MCF 10A (cell line): ENCODE results near the gene UTP18. TPM values are rescaled to one million over a fixed set of nuclear protein-coding genes. Genes with fewer than 3 reads are reported as not detected.

ENCODE experiments used
- BruUV-seq: library from RNA; stranded (reverse); fragments of 400-500 nt; replicated peaks from 2 replicates; lab custom pipeline; 2021; lab: Mats Ljungman, UMichigan
- CTCF ChIA-PET: fragments of 300-600 bp; sonication (Branson Sonifier 250); formaldehyde crosslinking; extraction: SDS; loops from one replicate; lab custom pipeline; 2021; ENCODE audit warnings: antibody characterized with exemption, inconsistent platforms; lab: Yijun Ruan, JAX
- POLR2A ChIA-PET: fragments of 300-600, 350-650 bp; sonication (Branson Sonifier 250); formaldehyde crosslinking; extraction: SDS; loops from one replicate; lab custom pipeline; 2020; ENCODE audit warnings: antibody characterized with exemption, inconsistent platforms; lab: Yijun Ruan, JAX
- DNase-seq: peaks from one replicate; pipeline ENCODE4 v3.0.0-alpha.2; 2018; ENCODE audit not compliant: unreplicated experiment
- H3K27ac Mint-ChIP-seq: one replicate; pipeline ENCODE4 v1.8.0; 2022; ENCODE audit warnings: mild to moderate bottlenecking, low read depth, mixed read lengths; ENCODE audit not compliant: unreplicated experiment
- H3K27me3 Mint-ChIP-seq: one replicate; pipeline ENCODE4 v1.8.0; 2022; ENCODE audit warnings: mixed read lengths; ENCODE audit not compliant: insufficient read depth, unreplicated experiment
- H3K36me3 Mint-ChIP-seq: one replicate; pipeline ENCODE4 v1.8.0; 2022; ENCODE audit warnings: mild to moderate bottlenecking, moderate library complexity, mixed read lengths; ENCODE audit not compliant: insufficient read depth, unreplicated experiment
- H3K4me1 Mint-ChIP-seq: one replicate; pipeline ENCODE4 v1.8.0; 2022; ENCODE audit warnings: mixed read lengths; ENCODE audit not compliant: insufficient read depth, unreplicated experiment
- H3K4me3 Mint-ChIP-seq: one replicate; pipeline ENCODE4 v1.8.0; 2022; ENCODE audit warnings: mild to moderate bottlenecking, moderate library complexity, mixed read lengths; ENCODE audit not compliant: unreplicated experiment
- H3K9me3 Mint-ChIP-seq: one replicate; pipeline ENCODE4 v1.8.0; 2022; ENCODE audit warnings: mixed read lengths; ENCODE audit not compliant: unreplicated experiment
- intact Hi-C: fragments of 100-400 bp; cut with micrococcal nuclease; formaldehyde crosslinking; loops from 2 replicates; pipeline ENCODE4 v1.14.1; 2022
- total RNA-seq: library from RNA; stranded (reverse); gene quantifications from 2 replicates; pipeline ENCODE4 v1.2.3, GENCODE V29; 2022
- TF ChIP-seq, protein P1 (sequence below): fragments of 200-600 bp; IDR thresholded peaks from one replicate; pipeline ENCODE4 v1.8.0; 2022; ENCODE audit warnings: antibody characterized with exemption, mild to moderate bottlenecking; ENCODE audit not compliant: unreplicated experiment

Gene UTP18
- total RNA-seq, 1 experiment from 2014 or later = 27.8 TPM

- Mint-ChIP-seq H3K4me1 (no peaks in the 10 kb centered on the region), H3K27ac (no peak overlapping the region), H3K9me3 (no peaks in the 10 kb centered on the region), H3K27me3 (no peaks in the 10 kb centered on the region), H3K36me3 (peaks cover 99% of the 10 kb centered on the region), H3K4me3 (no peak overlapping the region)
- TF ChIP-seq, protein P1, sequence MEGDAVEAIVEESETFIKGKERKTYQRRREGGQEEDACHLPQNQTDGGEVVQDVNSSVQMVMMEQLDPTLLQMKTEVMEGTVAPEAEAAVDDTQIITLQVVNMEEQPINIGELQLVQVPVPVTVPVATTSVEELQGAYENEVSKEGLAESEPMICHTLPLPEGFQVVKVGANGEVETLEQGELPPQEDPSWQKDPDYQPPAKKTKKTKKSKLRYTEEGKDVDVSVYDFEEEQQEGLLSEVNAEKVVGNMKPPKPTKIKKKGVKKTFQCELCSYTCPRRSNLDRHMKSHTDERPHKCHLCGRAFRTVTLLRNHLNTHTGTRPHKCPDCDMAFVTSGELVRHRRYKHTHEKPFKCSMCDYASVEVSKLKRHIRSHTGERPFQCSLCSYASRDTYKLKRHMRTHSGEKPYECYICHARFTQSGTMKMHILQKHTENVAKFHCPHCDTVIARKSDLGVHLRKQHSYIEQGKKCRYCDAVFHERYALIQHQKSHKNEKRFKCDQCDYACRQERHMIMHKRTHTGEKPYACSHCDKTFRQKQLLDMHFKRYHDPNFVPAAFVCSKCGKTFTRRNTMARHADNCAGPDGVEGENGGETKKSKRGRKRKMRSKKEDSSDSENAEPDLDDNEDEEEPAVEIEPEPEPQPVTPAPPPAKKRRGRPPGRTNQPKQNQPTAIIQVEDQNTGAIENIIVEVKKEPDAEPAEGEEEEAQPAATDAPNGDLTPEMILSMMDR = no peak
- BruUV-seq = no TSS peak
- ChIA-PET CTCF (interaction anchor here (0.8 to 1.2 kb wide), 2 partner anchors 11 to 13 kb away, joined by 3 to 4 read pairs; no protein-coding TSS in a partner anchor), POLR2A (interaction anchor here (1.3 kb wide), 1 partner anchor 12 kb away, joined by 3 read pairs; the partner anchor contains the start of gene UTP18)
- intact Hi-C loops = no loop called here
- no peak for DNase-seq
Measured at GRCh38 chr17:51272812-51273211, 12.5 kb downstream of the UTP18 start.

GRCh38 chr17:51275381-51275780, 15.0 kb downstream of the UTP18 start:
- Mint-ChIP-seq H3K27ac (no peak overlapping the region), H3K4me3 (no peak overlapping the region), H3K9me3 (no peaks in the 10 kb centered on the region), H3K27me3 (no peaks in the 10 kb centered on the region), H3K4me1 (no peaks in the 10 kb centered on the region), H3K36me3 (peaks cover 95% of the 10 kb centered on the region)
- TF ChIP-seq, protein P1 = no peak
- no TSS peak for BruUV-seq
- intact Hi-C loops = no loop called here
- no peak for DNase-seq
- POLR2A ChIA-PET = no interaction called here
- CTCF ChIA-PET = no interaction called here

DNA sequence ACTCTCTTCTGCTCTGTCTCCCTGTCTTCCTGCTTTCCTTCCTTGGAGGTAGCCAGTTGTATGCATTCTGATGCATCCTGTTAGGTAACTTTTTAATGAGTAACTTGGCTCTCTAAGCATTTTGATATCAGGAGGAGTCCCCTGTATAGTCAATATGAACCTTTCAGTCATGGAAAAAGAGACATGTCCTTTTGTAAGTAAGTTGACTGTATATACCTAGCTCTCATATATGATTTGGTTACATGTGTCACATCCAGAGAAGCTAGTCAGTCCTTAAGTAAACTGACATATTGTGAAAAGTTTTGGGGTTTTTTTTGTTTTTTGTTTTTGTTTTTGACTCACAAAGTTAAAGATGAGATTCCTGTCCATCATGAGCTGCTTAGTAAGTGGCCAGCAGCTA, 18.8 kb downstream of the UTP18 start:
- POLR2A ChIA-PET = interaction anchor here (0.7 kb wide), 1 partner anchor 12 kb away, joined by 3 read pairs; no protein-coding TSS in a partner anchor
- Mint-ChIP-seq H3K36me3 (peaks cover 91% of the 10 kb centered on the region), H3K4me1 (no peaks in the 10 kb centered on the region), H3K27ac (no peak overlapping the region), H3K4me3 (no peak overlapping the region), H3K27me3 (no peaks in the 10 kb centered on the region), H3K9me3 (no peaks in the 10 kb centered on the region)
- no peak for DNase-seq
- BruUV-seq = no TSS peak
- CTCF ChIA-PET = no interaction called here
- intact Hi-C loops = no loop called here
- TF ChIP-seq, protein P1 = no peak

GRCh38 chr17:51287412-51287811, 27.1 kb downstream of the UTP18 start:
- Mint-ChIP-seq H3K36me3 (peaks cover 91% of the 10 kb centered on the region), H3K27ac (no peak overlapping the region), H3K4me1 (no peaks in the 10 kb centered on the region), H3K9me3 (no peaks in the 10 kb centered on the region), H3K4me3 (no peak overlapping the region), H3K27me3 (no peaks in the 10 kb centered on the region)
- BruUV-seq = no TSS peak
- intact Hi-C loops = no loop called here
- POLR2A ChIA-PET = no interaction called here
- DNase-seq = no peak
- TF ChIP-seq, protein P1 = no peak
- CTCF ChIA-PET = interaction anchor here (0.6 to 2.5 kb wide), 2 partner anchors 11 to 84 kb away, joined by 3 to 10 read pairs; no protein-coding TSS in a partner anchor
